Upper lobe of left lung (tissue), 6 donors: ENCODE data around the gene RGMA. TPM values are rescaled to one million over a fixed set of nuclear protein-coding genes. Genes with fewer than 3 reads are reported as not detected.

Experiments
- ATAC-seq, 2 donors: fragments of 200-7000 bp; cut with Tn5 transposase; one replicate each; pipeline ENCODE4 v1.9.1; 2022; ENCODE audit warnings: mild to moderate bottlenecking in 2 of 2, moderate library complexity in 2 of 2; ENCODE audit not compliant: low FRiP score in 2 of 2
- DNase-seq, 2 donors: peaks; one replicate each; pipeline ENCODE4 v3.0.0-alpha.2; 2019 to 2020
- H3K27ac ChIP-seq, 4 donors: fragments of 200-600 bp; sonication (generic); one replicate each; pipeline ENCODE4 v1.5.1; 2016 to 2019
- H3K27me3 ChIP-seq, 4 donors: fragments of 200-600 bp; sonication (generic); one replicate each; pipeline ENCODE4 v1.5.1; 2017 to 2019
- H3K36me3 ChIP-seq, 4 donors: fragments of 200-600 bp; sonication (generic); one replicate each; pipeline ENCODE4 v1.5.1; 2016 to 2019
- H3K4me1 ChIP-seq, 4 donors: fragments of 200-600 bp; sonication (generic); one replicate each; pipeline ENCODE4 v1.5.1; 2018 to 2019
- H3K4me3 ChIP-seq, 4 donors: fragments of 200-600 bp; sonication (generic); one replicate each; pipeline ENCODE4 v1.5.1; 2017 to 2019; ENCODE audit warnings: mild to moderate bottlenecking in 2 of 4, moderate library complexity in 1 of 4
- H3K9me3 ChIP-seq, 4 donors: fragments of 200-600 bp; sonication (generic); one replicate each; pipeline ENCODE4 v1.5.1; 2018 to 2019
- CTCF ChIP-seq, 6 experiments: fragments of 450-650 bp in 4 of 6; fragments of 200-600 bp in 2 of 6; sonication (generic) in 2 of 6; IDR thresholded peaks; one replicate each; pipeline ENCODE4 v1.5.1; 2016 to 2019; ENCODE audit warnings: antibody characterized with exemption in 6 of 6
- EP300 ChIP-seq, 4 donors: sonication (generic); formaldehyde crosslinking; IDR thresholded peaks; one replicate each; pipeline ENCODE4 v1.5.1; 2017; ENCODE audit warnings: antibody characterized with exemption in 4 of 4, control low read depth in 2 of 4
- POLR2A ChIP-seq, 4 donors: fragments of 450-650 bp; IDR thresholded peaks; one replicate each; pipeline ENCODE4 v1.5.1; 2016 to 2017; ENCODE audit warnings: antibody characterized with exemption in 4 of 4, mild to moderate bottlenecking in 2 of 4
- POLR2AphosphoS5 ChIP-seq, 2 donors: sonication (generic); formaldehyde crosslinking; IDR thresholded peaks; one replicate each; pipeline ENCODE4 v1.5.1; 2017; ENCODE audit warnings: antibody characterized with exemption in 2 of 2
- WGBS, 2 donors: methylation state at CpG; one replicate each; pipeline ENCODE4 v1.1.5; 2017 to 2018; 5-methylcytosine and 5-hydroxymethylcytosine counted together
- total RNA-seq, 6 donors: library from RNA; depleted of rRNA in 4 of 6; stranded (reverse); fragments of >200 nt in 4 of 6; gene quantifications; one replicate each; pipeline versions ENCODE4 v1.1.0 to v1.2.1, GENCODE V29; 2016 to 2021
- donor health status: DM: no; HTN: no; CAD: no; lungs with moderate emphysema.
- donor health status: DM: no; HTN: yes; CAD: no; lungs with severe emphysema.

Gene RGMA
- total RNA-seq, 6 donors from 2014 or later, result 2.3 to 14.2 (median 4.8) TPM

- 96 to 98% methylated on average over 2 of the region's 2 CpGs for WGBS, 2 donors
- H3K4me3 ChIP-seq, result no peak overlapping the region
- TF ChIP-seq POLR2A (IDR thresholded peaks at IDR 0.05) (no peak), EP300 (IDR thresholded peaks at IDR 0.05) (no peak), POLR2AphosphoS5 (IDR thresholded peaks at IDR 0.05) (no peak), CTCF (IDR thresholded peaks at IDR 0.05) (no peak)
- no peaks in the 10 kb centered on the region for H3K27me3 ChIP-seq
- no peaks in the 10 kb centered on the region for H3K4me1 ChIP-seq
- H3K36me3 ChIP-seq, result peaks cover 72 to 100% (median 84%) of the 10 kb centered on the region in 4 donors
- DNase-seq (no peak), ATAC-seq (no peak)
- no peak overlapping the region for H3K27ac ChIP-seq
- H3K9me3 ChIP-seq, result no peaks in the 10 kb centered on the region
Observed at GRCh38 chr15:93001881-93002280, 87.1 kb downstream of the RGMA start.

GRCh38 chr15:93001156-93001555, 87.9 kb downstream of the RGMA start:
- no peaks in the 10 kb centered on the region for H3K4me1 ChIP-seq
- H3K27ac ChIP-seq, result no peak overlapping the region
- WGBS, 2 donors, result 94 to 98% methylated on average over 6 of the region's 6 CpGs
- TF ChIP-seq POLR2A (IDR thresholded peaks at IDR 0.05), result no peak
- no peak for TF ChIP-seq CTCF (IDR thresholded peaks at IDR 0.05)
- TF ChIP-seq EP300 (IDR thresholded peaks at IDR 0.05), result no peak
- no peak for TF ChIP-seq POLR2AphosphoS5 (IDR thresholded peaks at IDR 0.05)
- no peaks in the 10 kb centered on the region for H3K27me3 ChIP-seq
- H3K9me3 ChIP-seq, result no peaks in the 10 kb centered on the region
- no peak overlapping the region for H3K4me3 ChIP-seq
- H3K36me3 ChIP-seq, result peaks cover 77 to 100% (median 85%) of the 10 kb centered on the region in 4 donors
- ATAC-seq (no peak), DNase-seq (no peak)

GRCh38 chr15:92997821-92998220, 91.2 kb downstream of the RGMA start:
- WGBS, 2 donors, result 90 to 91% methylated on average over 3 to 6 of the region's 6 CpGs
- no peak overlapping the region for H3K27ac ChIP-seq

GRCh38 chr15:92992720-92993119, 96.3 kb downstream of the RGMA start:
- TF ChIP-seq EP300 (IDR thresholded peaks at IDR 0.05) (no peak), POLR2AphosphoS5 (IDR thresholded peaks at IDR 0.05) (no peak), CTCF (IDR thresholded peaks at IDR 0.05) (no peak), POLR2A (IDR thresholded peaks at IDR 0.05) (no peak)
- no peak for ATAC-seq
- Histone ChIP-seq H3K36me3 (peaks cover 45 to 99% (median 70%) of the 10 kb centered on the region in 4 donors), H3K4me3 (no peak overlapping the region), H3K27ac (no peak overlapping the region), H3K9me3 (no peaks in the 10 kb centered on the region), H3K27me3 (no peaks in the 10 kb centered on the region), H3K4me1 (no peaks in the 10 kb centered on the region)
- no peak for DNase-seq
- WGBS, 2 donors, result 90 to 95% methylated on average over 9 of the region's 9 CpGs

More at GRCh38 chr15:92997821-92998220, 91.2 kb downstream of the RGMA start:
- no peak for ATAC-seq
- Histone ChIP-seq H3K9me3 (no peaks in the 10 kb centered on the region), H3K4me1 (no peaks in the 10 kb centered on the region), H3K4me3 (no peak overlapping the region), H3K27me3 (no peaks in the 10 kb centered on the region), H3K36me3 (peaks cover 72 to 99% (median 81%) of the 10 kb centered on the region in 4 donors)
- TF ChIP-seq POLR2A (IDR thresholded peaks at IDR 0.05) (no peak), POLR2AphosphoS5 (IDR thresholded peaks at IDR 0.05) (no peak), EP300 (IDR thresholded peaks at IDR 0.05) (no peak), CTCF (IDR thresholded peaks at IDR 0.05) (no peak)
- DNase-seq, result no peak

- no peaks in the 10 kb centered on the region for H3K27me3 ChIP-seq
- H3K4me3 ChIP-seq, result no peak overlapping the region
- no peak for TF ChIP-seq POLR2AphosphoS5 (IDR thresholded peaks at IDR 0.05)
- no peak for TF ChIP-seq CTCF (IDR thresholded peaks at IDR 0.05)
- no peak for TF ChIP-seq POLR2A (IDR thresholded peaks at IDR 0.05)
- no peak for TF ChIP-seq EP300 (IDR thresholded peaks at IDR 0.05)
- H3K4me1 ChIP-seq, result no peaks in the 10 kb centered on the region
- peaks cover 33 to 100% (median 67%) of the 10 kb centered on the region in 4 donors for H3K36me3 ChIP-seq
- no peak overlapping the region for H3K27ac ChIP-seq
- no peaks in the 10 kb centered on the region for H3K9me3 ChIP-seq
- ATAC-seq (no peak), DNase-seq (no peak)
- WGBS, 2 donors, result 93 to 96% methylated on average over 2 of the region's 2 CpGs
Observed at GRCh38 chr15:92990031-92990430, 99.0 kb downstream of the RGMA start.
